SU-DHL-6 (cell line): Measurements from ENCODE around the gene SEMA5A.

Experiments
- H2AFZ ChIP-seq: fragments of 200-600 bp; sonication (generic); 2 replicates; pipeline ENCODE4 v1.6.1; 2014; ENCODE audit warnings: low read depth, mild to moderate bottlenecking, moderate library complexity, mixed read lengths, antibody characterized with exemption, low read length; ENCODE audit not compliant: severe bottlenecking
- H3F3A ChIP-seq: fragments of 200-600 bp; shearing (Covaris generic); 2 replicates; pipeline ENCODE4 v1.6.0; 2016; ENCODE audit warnings: antibody characterized with exemption, mild to moderate bottlenecking; ENCODE audit not compliant: insufficient read depth
- H3K27ac ChIP-seq: fragments of 200-600 bp; sonication (generic); 2 replicates; pipeline ENCODE4 v1.5.1; 2016; ENCODE audit warnings: low read depth, mild to moderate bottlenecking, low read length, moderate library complexity, mixed read lengths
- H3K27me3 ChIP-seq: fragments of 200-600 bp; sonication (generic), shearing (Covaris generic); 2 replicates; pipeline ENCODE4 v1.6.0; 2014; ENCODE audit warnings: mild to moderate bottlenecking, low read length
- H3K36me3 ChIP-seq: fragments of 200-600 bp; sonication (generic); 2 replicates; pipeline ENCODE4 v1.6.1; 2014; ENCODE audit warnings: mild to moderate bottlenecking, low read length, mixed read lengths
- H3K4me2 ChIP-seq: fragments of 300-600, 200-600 bp; shearing (Covaris generic), sonication (generic); 2 replicates; pipeline ENCODE4 v1.6.0; 2014; ENCODE audit warnings: low read length, low read depth, mild to moderate bottlenecking; ENCODE audit not compliant: poor library complexity, severe bottlenecking
- H3K4me3 ChIP-seq: fragments of 200-600 bp; sonication (generic); 2 replicates; pipeline ENCODE4 v1.5.1; 2014; ENCODE audit warnings: antibody characterized with exemption, low read length, mild to moderate bottlenecking, mixed read lengths; ENCODE audit not compliant: insufficient read depth, poor library complexity, severe bottlenecking
- H3K79me2 ChIP-seq: fragments of 200-600 bp; sonication (generic); 2 replicates; pipeline ENCODE4 v1.6.1; 2014; ENCODE audit warnings: mild to moderate bottlenecking, low read length, moderate library complexity; ENCODE audit not compliant: insufficient read depth
- H3K9ac ChIP-seq: fragments of 200-600 bp; sonication (generic); 2 replicates; pipeline ENCODE4 v1.7.0; 2014; ENCODE audit warnings: mild to moderate bottlenecking, low read length
- H3K9me2 ChIP-seq: fragments of 200-600 bp; sonication (generic); replicated peaks from 2 replicates; pipeline ENCODE4 v1.6.1; 2014; ENCODE audit warnings: low read length; ENCODE audit not compliant: insufficient read depth
- H3K9me3 ChIP-seq: fragments of 200-600 bp; sonication (generic); 2 replicates; pipeline ENCODE4 v1.6.1; 2014; ENCODE audit warnings: low read length, mixed read lengths; ENCODE audit not compliant: insufficient read depth
- H4K20me1 ChIP-seq: fragments of 200-600 bp; sonication (generic); 2 replicates; pipeline ENCODE4 v1.6.1; 2014; ENCODE audit warnings: low read depth, mild to moderate bottlenecking, antibody characterized with exemption, low read length, moderate library complexity, mixed read lengths
- EZH2phosphoT487 ChIP-seq: fragments of 200-600 bp; sonication (generic), shearing (Covaris generic); conservative IDR thresholded peaks from 2 replicates; pipeline ENCODE4 v1.6.1; 2018; ENCODE audit warnings: mild to moderate bottlenecking, antibody characterized with exemption, low read length, moderate library complexity, mixed read lengths
- TF ChIP-seq, protein P1 (sequence below): fragments of 200-600 bp; sonication (generic); IDR thresholded peaks from one replicate; pipeline ENCODE4 v1.5.1; 2017; ENCODE audit warnings: antibody characterized with exemption, mild to moderate bottlenecking, low read length, moderate library complexity; ENCODE audit not compliant: insufficient read depth, poor library complexity, severe bottlenecking

The SEMA5A gene

GRCh38 chr5:9062873-9063272 lies 483.0 kb downstream of the SEMA5A start:
- H3K27ac ChIP-seq, result no peak overlapping the region
- no peak overlapping the region for H3K4me3 ChIP-seq

DNA sequence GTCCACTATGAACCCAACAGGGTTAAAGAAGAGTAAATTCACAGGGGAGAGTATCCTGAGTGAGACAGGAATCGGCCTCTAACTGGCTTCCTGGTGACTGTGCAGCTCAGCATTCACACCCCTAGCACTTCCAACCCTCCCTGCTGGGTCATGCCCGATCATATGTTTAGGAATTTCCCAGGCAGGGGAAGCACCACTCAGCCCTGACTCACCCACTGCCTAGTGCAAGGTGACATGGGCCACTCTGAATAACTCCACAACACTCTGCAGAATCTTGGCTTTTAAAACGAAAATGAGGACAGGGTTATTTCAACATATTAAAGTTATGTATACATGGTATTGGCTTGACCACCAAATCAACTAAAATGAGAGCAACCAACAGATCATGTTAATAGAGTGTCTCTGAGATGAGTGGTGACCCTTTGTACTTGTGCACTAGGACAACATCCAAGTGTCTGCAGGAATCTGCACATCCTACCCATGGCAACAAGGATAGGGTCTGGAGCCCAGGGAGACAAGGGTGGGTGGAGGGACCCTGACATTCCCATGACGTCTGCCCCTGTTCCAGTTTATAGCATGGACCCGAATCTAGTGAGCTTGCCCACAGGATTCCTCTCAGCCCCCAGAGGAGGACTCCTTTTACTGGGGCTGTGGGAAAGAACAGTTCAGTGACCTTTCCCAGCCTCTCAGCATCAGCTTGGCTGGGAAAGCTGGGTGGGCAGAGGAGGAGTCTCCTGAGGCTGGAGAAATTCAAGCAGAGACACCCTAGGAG lies 485.8 kb downstream of the SEMA5A start:
- no peaks in the 10 kb centered on the region for H3K9me3 ChIP-seq
- no peak overlapping the region for H2AFZ ChIP-seq
- H3K79me2 ChIP-seq, result no peaks in the 10 kb centered on the region
- H3F3A ChIP-seq, result no peaks in the 10 kb centered on the region
- no peak overlapping the region for H3K4me3 ChIP-seq
- no peaks in the 10 kb centered on the region for H3K9me2 ChIP-seq
- H3K4me2 ChIP-seq, result no peak overlapping the region
- no peaks in the 10 kb centered on the region for H4K20me1 ChIP-seq
- no peaks in the 10 kb centered on the region for H3K36me3 ChIP-seq
- TF ChIP-seq, protein P1, sequence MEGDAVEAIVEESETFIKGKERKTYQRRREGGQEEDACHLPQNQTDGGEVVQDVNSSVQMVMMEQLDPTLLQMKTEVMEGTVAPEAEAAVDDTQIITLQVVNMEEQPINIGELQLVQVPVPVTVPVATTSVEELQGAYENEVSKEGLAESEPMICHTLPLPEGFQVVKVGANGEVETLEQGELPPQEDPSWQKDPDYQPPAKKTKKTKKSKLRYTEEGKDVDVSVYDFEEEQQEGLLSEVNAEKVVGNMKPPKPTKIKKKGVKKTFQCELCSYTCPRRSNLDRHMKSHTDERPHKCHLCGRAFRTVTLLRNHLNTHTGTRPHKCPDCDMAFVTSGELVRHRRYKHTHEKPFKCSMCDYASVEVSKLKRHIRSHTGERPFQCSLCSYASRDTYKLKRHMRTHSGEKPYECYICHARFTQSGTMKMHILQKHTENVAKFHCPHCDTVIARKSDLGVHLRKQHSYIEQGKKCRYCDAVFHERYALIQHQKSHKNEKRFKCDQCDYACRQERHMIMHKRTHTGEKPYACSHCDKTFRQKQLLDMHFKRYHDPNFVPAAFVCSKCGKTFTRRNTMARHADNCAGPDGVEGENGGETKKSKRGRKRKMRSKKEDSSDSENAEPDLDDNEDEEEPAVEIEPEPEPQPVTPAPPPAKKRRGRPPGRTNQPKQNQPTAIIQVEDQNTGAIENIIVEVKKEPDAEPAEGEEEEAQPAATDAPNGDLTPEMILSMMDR, result no peak
- no peak for TF ChIP-seq EZH2phosphoT487
- no peak overlapping the region for H3K27ac ChIP-seq
- no peak overlapping the region for H3K9ac ChIP-seq
- H3K27me3 ChIP-seq, result no peaks in the 10 kb centered on the region

More at GRCh38 chr5:9062873-9063272, 483.0 kb downstream of the SEMA5A start:
- Histone ChIP-seq H3K79me2 (no peaks in the 10 kb centered on the region), H3K9me2 (no peaks in the 10 kb centered on the region), H4K20me1 (no peaks in the 10 kb centered on the region), H2AFZ (no peak overlapping the region), H3K9ac (no peak overlapping the region), H3K36me3 (no peaks in the 10 kb centered on the region), H3K4me2 (no peak overlapping the region), H3K27me3 (no peaks in the 10 kb centered on the region), H3F3A (no peaks in the 10 kb centered on the region), H3K9me3 (no peaks in the 10 kb centered on the region)
- no peak for TF ChIP-seq EZH2phosphoT487
- TF ChIP-seq, protein P1, result no peak

DNA sequence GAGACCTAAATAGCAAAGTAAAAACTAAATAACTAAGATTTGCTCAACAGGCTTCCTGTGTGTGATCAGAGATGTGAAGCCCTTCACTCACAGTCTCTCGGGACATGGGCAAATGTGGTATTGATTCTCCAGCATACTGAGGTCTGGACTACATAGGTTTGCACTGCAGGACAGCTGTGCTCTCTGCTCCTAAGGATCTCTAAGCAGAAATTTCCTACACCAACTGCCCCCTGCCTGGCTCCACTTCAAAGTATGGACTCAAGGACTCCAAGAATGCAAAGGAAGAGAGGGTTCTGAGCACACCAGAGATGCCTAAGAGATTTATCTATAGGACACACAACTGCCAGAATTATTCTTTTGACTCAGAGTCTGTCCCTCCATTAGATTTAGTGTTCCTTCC lies 487.2 kb downstream of the SEMA5A start:
- no peaks in the 10 kb centered on the region for H3K27me3 ChIP-seq
- no peaks in the 10 kb centered on the region for H3K9me3 ChIP-seq
- no peaks in the 10 kb centered on the region for H3K79me2 ChIP-seq
- TF ChIP-seq, protein P1, result no peak
- TF ChIP-seq EZH2phosphoT487, result no peak
- no peaks in the 10 kb centered on the region for H3F3A ChIP-seq
- no peak overlapping the region for H3K4me2 ChIP-seq
- H3K9me2 ChIP-seq, result no peaks in the 10 kb centered on the region
- H3K9ac ChIP-seq, result no peak overlapping the region
- H3K27ac ChIP-seq, result no peak overlapping the region
- no peaks in the 10 kb centered on the region for H4K20me1 ChIP-seq
- H3K4me3 ChIP-seq, result no peak overlapping the region
- H3K36me3 ChIP-seq, result no peaks in the 10 kb centered on the region
- no peak overlapping the region for H2AFZ ChIP-seq
